H9 (cell line): ENCODE measurements around the gene GNAT3. TPM values are rescaled to one million over a fixed set of nuclear protein-coding genes. Genes with fewer than 3 reads are reported as not detected.

Experiments
- DNase-seq: peaks from one replicate; pipeline ENCODE4 v3.0.0-alpha.2; 2017
- H2AFZ ChIP-seq: one replicate; pipeline ENCODE4 v1.6.1; 2013; ENCODE audit warnings: mild to moderate bottlenecking, low read length, control low read depth, moderate library complexity
- H2AK5ac ChIP-seq: 2 replicates; pipeline ENCODE4 v1.6.1; 2013; ENCODE audit warnings: low read length, control low read depth, mixed read lengths; ENCODE audit not compliant: insufficient read length
- H2BK120ac ChIP-seq: one replicate; pipeline ENCODE4 v1.6.1; 2013; ENCODE audit warnings: low read depth, mild to moderate bottlenecking, low read length, control low read depth, inconsistent platforms; ENCODE audit not compliant: poor library complexity, severe bottlenecking
- H2BK12ac ChIP-seq: 2 replicates; pipeline ENCODE4 v1.6.1; 2013; ENCODE audit warnings: low read length, control low read depth, mixed read lengths, low read depth; ENCODE audit not compliant: insufficient read length
- H2BK15ac ChIP-seq: 2 replicates; pipeline ENCODE4 v1.6.1; 2013; ENCODE audit warnings: low read depth, low read length, control low read depth
- H2BK20ac ChIP-seq: one replicate; pipeline ENCODE4 v1.6.1; 2013; ENCODE audit warnings: low read depth, mild to moderate bottlenecking, low read length, control low read depth, inconsistent platforms; ENCODE audit not compliant: poor library complexity, severe bottlenecking
- H2BK5ac ChIP-seq: 2 replicates; pipeline ENCODE4 v1.6.1; 2013; ENCODE audit warnings: low read length, control low read depth, mixed read lengths; ENCODE audit not compliant: insufficient read length
- H3K14ac ChIP-seq: 2 replicates; pipeline ENCODE4 v1.6.1; 2013; ENCODE audit warnings: low read length, control low read depth; ENCODE audit not compliant: insufficient read depth
- H3K18ac ChIP-seq: 2 replicates; pipeline ENCODE4 v1.6.1; 2013; ENCODE audit warnings: low read depth, mild to moderate bottlenecking, mixed read lengths, low read length, control low read depth; ENCODE audit not compliant: insufficient read length
- H3K23ac ChIP-seq: 2 replicates; pipeline ENCODE4 v1.6.1; 2013; ENCODE audit warnings: low read length, control low read depth, mixed read lengths, low read depth; ENCODE audit not compliant: insufficient read length
- H3K23me2 ChIP-seq: 2 replicates; pipeline ENCODE4 v1.6.1; 2013; ENCODE audit warnings: low read depth, mild to moderate bottlenecking, mixed read lengths, low read length, control low read depth; ENCODE audit not compliant: insufficient read length, poor library complexity, severe bottlenecking
- H3K27ac ChIP-seq: 2 replicates; pipeline ENCODE4 v1.5.1; 2013; ENCODE audit warnings: low read length, control low read depth, mixed read lengths, low read depth; ENCODE audit not compliant: insufficient read length
- H3K27me3 ChIP-seq: 2 replicates; pipeline ENCODE4 v1.6.1; 2013; ENCODE audit warnings: low read length, control low read depth, inconsistent platforms; ENCODE audit not compliant: insufficient read depth
- H3K4ac ChIP-seq: 2 replicates; pipeline ENCODE4 v1.6.1; 2013; ENCODE audit warnings: low read depth, mild to moderate bottlenecking, control low read depth, inconsistent platforms, low read length, moderate library complexity
- H3K4me1 ChIP-seq: 2 replicates; pipeline ENCODE4 v1.6.1; 2013; ENCODE audit warnings: low read length, control low read depth, inconsistent platforms; ENCODE audit not compliant: insufficient read depth
- H3K4me2 ChIP-seq: 2 replicates; pipeline ENCODE4 v1.6.1; 2013; ENCODE audit warnings: low read length, control low read depth, mixed read lengths; ENCODE audit not compliant: insufficient read length, insufficient read depth
- H3K56ac ChIP-seq: 2 replicates; pipeline ENCODE4 v1.6.1; 2013; ENCODE audit warnings: low read depth, mild to moderate bottlenecking, mixed read lengths, low read length, control low read depth; ENCODE audit not compliant: insufficient read length
- H3K79me1 ChIP-seq: 2 replicates; pipeline ENCODE4 v1.6.1; 2013; ENCODE audit warnings: low read depth, mild to moderate bottlenecking, moderate library complexity, low read length, control low read depth, inconsistent platforms; ENCODE audit not compliant: insufficient read depth, poor library complexity, severe bottlenecking
- H3K79me2 ChIP-seq: 2 replicates; pipeline ENCODE4 v1.6.1; 2013; ENCODE audit warnings: low read length, control low read depth, inconsistent platforms; ENCODE audit not compliant: insufficient read depth
- H3K9ac ChIP-seq: 2 replicates; pipeline ENCODE4 v1.6.1; 2013; ENCODE audit warnings: low read length, control low read depth, mixed read lengths; ENCODE audit not compliant: insufficient read length; ENCODE audit errors: extremely low read depth
- H3K9me3 ChIP-seq: one replicate; pipeline ENCODE4 v1.6.1; 2013; ENCODE audit warnings: low read depth, low read length, inconsistent platforms; ENCODE audit not compliant: control insufficient read depth
- H3T11ph ChIP-seq: one replicate; pipeline ENCODE4 v1.6.1; 2013; ENCODE audit warnings: mild to moderate bottlenecking, low read length, control low read depth, inconsistent platforms
- H4K20me1 ChIP-seq: one replicate; pipeline ENCODE4 v1.6.1; 2013; ENCODE audit not compliant: control insufficient read depth, insufficient read length, insufficient read depth
- H4K5ac ChIP-seq: 2 replicates; pipeline ENCODE4 v1.6.1; 2013; ENCODE audit warnings: low read depth, mild to moderate bottlenecking, mixed read lengths, low read length, control low read depth; ENCODE audit not compliant: insufficient read length
- H4K8ac ChIP-seq: replicated peaks from 2 replicates; pipeline ENCODE4 v1.6.1; 2013; ENCODE audit warnings: low read length, control low read depth, mixed read lengths, low read depth; ENCODE audit not compliant: insufficient read length
- H4K91ac ChIP-seq: 2 replicates; pipeline ENCODE4 v1.6.1; 2013; ENCODE audit warnings: low read depth, mild to moderate bottlenecking, moderate library complexity, mixed read lengths, low read length, control low read depth; ENCODE audit not compliant: insufficient read length
- H3K27ac Mint-ChIP-seq, 3 experiments: 2 replicates in 2 of 3; 3 replicates in 1 of 3; pipeline ENCODE4 v1.8.0; 2020 to 2021; ENCODE audit warnings: mixed read lengths in 3 of 3, mild to moderate bottlenecking in 1 of 3, moderate library complexity in 1 of 3
- H3K27me3 Mint-ChIP-seq: 2 replicates; pipeline ENCODE4 v1.8.0; 2021; ENCODE audit warnings: low read depth, mild to moderate bottlenecking, moderate library complexity, mixed read lengths
- H3K36me3 Mint-ChIP-seq, 3 experiments: 2 replicates in 2 of 3; 3 replicates in 1 of 3; pipeline ENCODE4 v1.8.0; 2020 to 2021; ENCODE audit warnings: low read depth in 3 of 3, mixed read lengths in 3 of 3; ENCODE audit not compliant: insufficient read depth in 1 of 3
- H3K4me1 Mint-ChIP-seq, 2 experiments: 2 replicates each; pipeline ENCODE4 v1.8.0; 2020; ENCODE audit warnings: mixed read lengths in 2 of 2
- H3K4me3 Mint-ChIP-seq, 2 experiments: 2 replicates in 1 of 2; 3 replicates in 1 of 2; pipeline ENCODE4 v1.8.0; 2020 to 2021; ENCODE audit warnings: mild to moderate bottlenecking in 2 of 2, mixed read lengths in 2 of 2, moderate library complexity in 1 of 2
- H3K9me3 Mint-ChIP-seq, 2 experiments: 2 replicates in 1 of 2; 3 replicates in 1 of 2; pipeline ENCODE4 v1.8.0; 2020; ENCODE audit warnings: mild to moderate bottlenecking in 2 of 2, mixed read lengths in 2 of 2, moderate library complexity in 1 of 2
- CTCF ChIP-seq: fragments of 200-600 bp; sonication (generic); conservative IDR thresholded peaks from 3 replicates; pipeline ENCODE4 v1.8.0; 2021; ENCODE audit warnings: antibody characterized with exemption, mild to moderate bottlenecking
- WGBS: extraction: QIAGEN DNeasy Blood & Tissue Kit; methylation state at CpG from one replicate; pipeline ENCODE4 v1.1.7; 2013; ENCODE audit warnings: missing lambda C conversion rate, low lambda C conversion rate, mixed read lengths; ENCODE audit not compliant: insufficient read length; ENCODE audit errors: extremely low coverage; 5-methylcytosine and 5-hydroxymethylcytosine counted together
- total RNA-seq: library from RNA; stranded (reverse); gene quantifications from 2 replicates; pipeline ENCODE4 v1.2.1, GENCODE V29; 2021

The GNAT3 gene
- total RNA-seq, 1 experiment from 2014 or later: not detected

- no peak overlapping the region for H3K27ac ChIP-seq
- no peak overlapping the region for H4K91ac ChIP-seq
- H3K18ac ChIP-seq: no peak overlapping the region
- no peak overlapping the region for H3K9ac ChIP-seq
- no peak overlapping the region for H2BK12ac ChIP-seq
- Mint-ChIP-seq H3K36me3 (no peaks in the 10 kb centered on the region), H3K4me1 (peaks cover 6 to 9% of the 10 kb centered on the region in 2 experiments), H3K27ac (no peak overlapping the region), H3K27me3 (no peaks in the 10 kb centered on the region), H3K9me3 (no peaks in the 10 kb centered on the region), H3K4me3 (no peak overlapping the region)
- H3K23ac ChIP-seq: no peak overlapping the region
- H3K79me1 ChIP-seq: no peaks in the 10 kb centered on the region
- H2AFZ ChIP-seq: no peak overlapping the region
- no peaks in the 10 kb centered on the region; the same call in 1 of the 2 replicates for H3K4me1 ChIP-seq
- H2BK20ac ChIP-seq: no peak overlapping the region
- no peak overlapping the region for H2BK15ac ChIP-seq
- H3K14ac ChIP-seq: no peak overlapping the region
- no CpG with 5 or more reads among the region's 4 CpGs for WGBS
- H3K9me3 ChIP-seq: no peaks in the 10 kb centered on the region
- no peak overlapping the region for H3T11ph ChIP-seq
- no peak for TF ChIP-seq CTCF
- no peak overlapping the region for H2AK5ac ChIP-seq
- no peaks in the 10 kb centered on the region for H4K20me1 ChIP-seq
- no peaks in the 10 kb centered on the region for H3K23me2 ChIP-seq
- no peak overlapping the region for H3K4me2 ChIP-seq
- no peak overlapping the region for H4K5ac ChIP-seq
- no peak overlapping the region for H2BK120ac ChIP-seq
- no peaks in the 10 kb centered on the region for H3K79me2 ChIP-seq
- no peak overlapping the region for H3K56ac ChIP-seq
- no peak overlapping the region for H2BK5ac ChIP-seq
- H3K4ac ChIP-seq: no peak overlapping the region
- DNase-seq: no peak
- no peaks in the 10 kb centered on the region for H3K27me3 ChIP-seq
- H4K8ac ChIP-seq: no peak overlapping the region
Measured at GRCh38 chr7:80427218-80427617, 84.6 kb downstream of the GNAT3 start.
